ENCODE data around the gene EPHA1.
"Not testable (repeated sequence)": the region's sequence is repeated elsewhere in the genome, so short reads cannot be mapped to it uniquely, and the experiment has no call there.

The EPHA1 gene

DNA sequence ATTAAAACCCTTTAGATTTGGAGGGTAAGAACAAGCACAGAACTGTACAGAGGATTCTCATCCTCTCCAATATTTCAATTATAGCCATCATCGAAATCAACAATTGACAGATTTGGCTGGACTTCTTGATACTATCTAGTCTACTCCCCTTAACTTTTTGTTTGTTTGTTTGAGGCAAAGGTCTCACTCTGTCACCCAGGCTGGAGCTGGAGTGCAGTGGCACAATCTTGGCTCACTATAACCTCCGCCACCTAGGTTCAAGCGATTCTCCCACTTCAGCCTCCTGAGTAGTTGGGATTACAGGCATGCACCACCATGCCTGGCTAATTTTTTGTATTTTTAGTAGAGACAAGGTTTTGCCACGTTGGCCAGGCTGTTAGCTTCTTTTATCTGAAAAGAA, 6.4 kb downstream of the EPHA1 start:
- DNase-seq (ENCODE audit: low read depth) = not testable (repeated sequence)

DNA sequence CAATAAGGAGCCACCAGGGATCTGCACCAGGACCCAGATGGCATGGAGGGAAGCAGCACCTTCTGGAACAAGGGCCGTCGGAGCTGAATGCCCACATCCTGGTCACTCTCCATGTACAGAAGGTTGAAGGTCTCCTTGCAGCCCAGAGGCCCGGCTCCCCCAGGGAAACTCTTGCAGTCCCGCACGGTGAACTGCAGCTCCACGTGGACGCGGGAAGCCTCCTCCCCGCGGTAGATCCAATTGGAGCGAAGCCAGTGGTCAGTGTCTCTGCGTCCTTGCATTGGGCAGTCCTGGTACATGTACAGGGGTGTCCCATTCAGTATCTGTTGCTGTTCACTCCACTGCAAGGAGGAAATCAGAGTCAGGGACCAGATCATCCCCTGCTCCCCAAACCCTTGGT, 7.4 kb downstream of the EPHA1 start:
- DNase-seq (ENCODE audit: low read depth) = no peak

- no peak for DNase-seq (ENCODE audit: low read depth)
These were observed 9.0 kb downstream of the EPHA1 start for GRCh38 chr7:143399642-143400041.

- DNase-seq (ENCODE audit: low read depth) = no peak
These were observed 9.5 kb downstream of the EPHA1 start for GRCh38 chr7:143399151-143399550.

GRCh38 chr7:143398616-143399015, 10.0 kb downstream of the EPHA1 start:
- no peak for DNase-seq (ENCODE audit: low read depth)

- DNase-seq (ENCODE audit: low read depth) = no peak
These were observed 10.7 kb downstream of the EPHA1 start for GRCh38 chr7:143397710-143398530.

DNA sequence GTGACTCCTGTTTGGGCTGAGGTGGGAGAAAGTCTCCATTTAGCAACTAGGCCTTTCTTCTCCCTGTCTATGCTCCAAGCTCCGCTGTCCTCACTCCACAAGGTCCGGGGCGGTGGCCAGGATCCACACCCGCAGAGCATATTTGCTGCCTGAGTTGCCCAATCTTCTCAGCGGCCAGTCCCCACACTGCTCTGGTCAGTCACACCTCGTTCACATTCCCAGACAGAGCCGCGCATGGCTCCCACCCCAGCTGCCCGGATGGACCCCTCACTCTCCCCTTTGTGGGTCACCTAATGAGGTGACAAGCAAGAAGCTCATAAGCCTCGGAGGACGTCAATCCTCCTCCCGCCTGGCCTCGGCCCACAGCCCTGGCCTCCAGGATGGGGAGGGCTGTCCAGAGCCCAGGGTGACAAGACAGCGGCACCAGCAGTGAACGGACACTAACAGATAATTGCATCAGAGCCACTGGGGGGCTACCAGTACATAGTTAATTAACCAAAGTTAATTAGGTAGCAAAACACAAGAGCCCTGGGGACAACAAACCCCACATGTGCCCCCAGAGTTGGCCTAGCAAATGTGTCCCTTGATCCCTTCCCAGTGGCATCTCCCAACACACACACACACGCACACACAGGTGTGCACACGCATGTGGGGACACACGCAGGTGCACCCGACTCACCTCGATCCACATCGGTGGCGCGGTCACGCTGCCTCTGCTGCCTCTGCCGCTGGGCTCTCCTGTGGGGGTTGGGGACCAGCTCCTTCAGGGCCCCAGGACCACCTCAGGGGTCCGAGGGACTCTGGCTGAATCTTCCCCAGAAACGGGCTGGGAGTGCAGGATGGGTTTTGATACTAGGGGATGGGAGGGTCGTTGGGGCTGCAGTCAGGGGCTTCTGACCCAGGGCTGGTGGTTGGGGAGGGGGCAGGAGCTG, 11.8 kb downstream of the EPHA1 start:
- no peak for DNase-seq (ENCODE audit: low read depth)

DNA sequence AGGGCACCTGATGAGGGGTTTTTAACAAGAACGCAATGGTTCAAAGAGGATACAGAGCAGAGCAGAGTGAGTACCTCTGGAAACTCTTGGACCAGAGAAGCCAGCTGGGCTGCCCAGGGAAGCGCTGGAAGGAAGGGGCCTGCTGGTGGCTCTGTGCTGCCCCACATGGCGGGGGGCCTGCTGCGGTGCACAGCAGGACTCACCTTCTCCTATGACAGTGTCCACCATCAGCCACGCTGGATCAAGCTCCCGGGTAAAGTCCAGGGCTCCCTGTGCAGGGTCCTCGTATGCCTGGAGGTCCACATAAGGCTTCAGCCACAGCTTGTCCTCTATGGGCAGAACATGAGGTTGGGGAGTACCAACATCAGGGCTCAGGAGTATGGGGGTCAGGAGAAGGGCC, 12.5 kb downstream of the EPHA1 start:
- DNase-seq (ENCODE audit: low read depth) = no peak

DNA sequence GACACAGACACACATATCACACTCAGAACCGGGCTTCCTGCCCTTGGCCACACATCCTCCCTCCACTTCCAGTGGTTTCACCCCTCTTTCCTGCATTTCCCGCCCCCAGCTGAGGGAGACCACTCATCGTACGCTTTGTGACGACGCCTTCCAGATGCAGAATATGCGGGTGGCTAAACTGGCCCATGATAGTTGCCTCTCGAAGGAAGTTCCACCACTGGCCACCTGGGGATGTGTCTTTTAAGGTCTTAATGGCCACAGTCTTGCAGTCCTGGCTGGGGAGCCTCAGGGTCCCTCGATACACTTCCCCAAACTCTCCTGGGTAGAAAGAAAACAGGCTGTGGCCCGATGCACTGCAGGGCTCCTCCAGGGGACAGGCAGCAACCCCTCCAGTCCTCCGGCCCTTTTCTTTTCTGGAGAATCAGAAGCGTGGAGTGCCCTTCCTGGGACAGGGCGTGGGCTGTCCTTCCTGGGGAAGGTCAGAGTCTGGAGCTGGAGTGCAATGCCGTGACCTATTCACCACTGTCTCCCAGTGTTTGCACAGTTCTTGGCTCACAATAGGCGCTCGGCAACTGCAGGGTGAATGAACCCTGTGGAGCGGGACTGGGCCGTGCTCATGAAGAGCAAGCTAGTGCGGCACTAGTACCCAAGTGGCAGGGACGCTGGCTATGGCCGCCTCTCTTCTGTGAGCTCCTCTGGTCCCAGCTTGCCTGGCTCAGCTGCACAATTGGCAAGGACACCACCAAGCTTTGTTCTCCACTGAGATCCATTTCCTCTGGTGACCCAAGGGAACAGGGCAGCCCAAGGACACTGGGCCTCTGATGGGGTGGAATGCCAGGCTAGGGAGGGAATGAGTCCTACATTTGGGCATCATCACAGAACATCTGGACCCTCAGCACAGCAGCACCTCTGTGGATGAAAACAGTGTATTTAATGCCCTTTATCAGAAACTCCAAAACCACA, 13.2 kb downstream of the EPHA1 start:
- no peak for DNase-seq (ENCODE audit: low read depth)

DNA sequence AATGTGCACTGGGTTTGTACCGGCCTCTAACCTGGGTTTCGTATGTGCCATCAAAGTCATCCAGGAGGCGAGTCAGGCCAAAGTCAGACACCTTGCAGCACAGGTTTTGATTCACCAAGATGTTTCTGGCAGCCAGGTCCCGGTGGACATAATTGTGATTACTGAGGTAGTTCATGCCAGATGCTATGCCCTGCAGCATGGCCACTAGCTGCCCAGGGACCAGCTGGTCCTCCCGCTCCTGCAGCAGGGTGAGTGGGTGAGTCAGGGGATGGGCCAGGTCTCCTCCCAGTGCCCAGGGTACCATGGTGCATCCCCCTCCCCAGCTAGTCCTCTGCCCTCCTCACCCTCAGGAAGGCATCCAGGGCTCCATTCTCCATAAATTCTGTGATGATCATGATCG, 13.9 kb downstream of the EPHA1 start:
- DNase-seq (ENCODE audit: low read depth) = no peak

DNA sequence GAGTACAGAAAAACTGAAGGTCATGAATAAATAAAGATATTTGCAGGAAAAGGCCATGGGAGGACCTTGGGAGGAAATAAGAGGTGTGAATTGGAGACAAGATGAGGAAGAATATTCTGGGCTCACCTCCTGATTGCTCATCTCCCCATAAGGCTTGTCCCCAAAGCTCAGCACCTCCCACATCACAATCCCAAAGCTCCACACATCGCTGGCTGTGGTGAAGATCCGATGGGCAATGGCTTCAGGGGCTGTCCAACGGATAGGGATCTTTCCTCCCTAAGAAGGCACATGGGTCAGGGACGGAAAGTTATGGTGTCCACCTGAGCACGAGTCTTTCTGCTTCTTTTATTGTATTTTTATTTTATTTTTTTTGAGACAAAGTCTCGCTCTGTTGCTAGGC, 14.6 kb downstream of the EPHA1 start:
- no peak for DNase-seq (ENCODE audit: low read depth)

DNA sequence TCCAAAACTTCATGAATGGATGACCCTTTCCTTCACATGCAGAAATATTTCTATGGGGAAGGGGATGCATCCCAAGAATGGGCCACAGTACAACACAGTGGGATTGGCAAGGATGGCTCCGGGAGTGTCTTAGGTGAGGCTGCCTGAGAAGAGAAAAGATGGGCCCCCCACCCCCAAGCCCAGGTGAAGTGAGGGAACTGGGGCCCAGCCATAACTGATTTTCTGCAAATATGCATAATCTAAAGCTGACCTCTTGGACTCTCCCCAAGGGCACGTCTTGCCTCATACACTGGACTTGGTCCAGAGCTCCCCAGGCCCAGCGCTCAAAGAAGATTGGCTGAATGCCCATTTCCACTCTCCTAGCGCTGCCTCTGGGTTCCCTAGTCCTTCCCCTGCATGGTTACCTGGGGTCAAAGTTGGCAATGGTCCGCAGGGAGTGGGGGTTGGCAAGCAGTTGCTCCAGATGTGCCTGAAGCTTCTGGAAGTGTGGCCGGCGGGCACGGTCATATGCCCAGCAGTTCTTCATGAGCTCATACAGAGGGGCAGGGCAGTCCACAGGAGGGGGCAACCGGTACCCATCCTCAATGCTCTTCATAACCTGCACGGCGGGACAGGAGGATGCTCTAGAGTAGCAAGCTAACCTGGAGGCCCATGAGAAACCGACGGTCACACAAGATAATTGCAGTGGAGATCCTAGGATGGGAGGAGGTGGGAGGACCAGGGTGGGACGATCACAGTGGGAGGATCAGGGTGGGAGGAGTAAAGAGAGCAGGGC, 15.2 kb downstream of the EPHA1 start:
- DNase-seq (ENCODE audit: low read depth) = no peak

DNA sequence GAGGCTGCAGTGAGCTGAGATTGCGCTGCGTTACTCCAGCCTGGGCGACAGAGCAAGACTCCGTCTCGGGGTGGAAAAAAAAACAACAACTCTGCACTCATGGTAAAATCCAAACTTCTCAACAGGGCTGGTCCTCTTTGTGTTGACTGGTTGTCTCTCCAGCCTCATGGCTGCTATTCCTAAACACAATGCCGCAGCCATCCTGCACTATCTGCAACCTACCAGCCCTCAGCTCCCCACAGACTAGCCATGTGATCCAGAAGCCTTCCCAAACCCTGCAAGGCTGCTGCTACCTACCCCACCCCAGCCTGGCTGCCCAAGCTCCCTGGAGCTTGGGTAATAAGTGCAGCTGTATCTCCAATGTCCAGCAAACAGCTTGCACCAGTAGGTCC, 15.8 kb downstream of the EPHA1 start:
- DNase-seq (ENCODE audit: low read depth) = no peak

DNA sequence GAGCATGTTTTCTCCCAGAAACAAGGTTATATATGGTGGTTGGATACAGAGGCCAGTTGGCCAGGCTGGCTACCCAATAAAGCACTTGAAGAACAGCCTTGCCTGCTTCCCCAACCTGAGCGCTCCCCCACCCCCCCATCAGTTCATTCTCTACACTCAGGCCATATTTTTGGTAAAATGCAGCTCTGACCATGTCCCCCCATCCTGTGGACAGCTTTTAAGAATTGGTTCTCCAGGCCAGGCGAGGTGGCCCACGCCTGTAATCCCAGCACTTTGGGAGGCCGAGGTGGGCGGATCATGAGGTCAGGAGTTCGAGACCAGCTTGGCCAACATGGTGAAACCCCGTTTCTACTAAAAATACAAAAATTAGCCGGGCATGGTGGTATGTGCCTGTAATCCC, 16.2 kb downstream of the EPHA1 start:
- not testable (repeated sequence) for DNase-seq (ENCODE audit: low read depth)

GRCh38 chr7:143391462-143392404, 16.9 kb downstream of the EPHA1 start:
- DNase-seq (ENCODE audit: low read depth) = peak; percentile 58

GRCh38 chr7:143390773-143391317, 17.8 kb downstream of the EPHA1 start:
- DNase-seq (ENCODE audit: low read depth) = no peak

GRCh38 chr7:143390104-143390772, 18.4 kb downstream of the EPHA1 start:
- DNase-seq (ENCODE audit: low read depth) = no peak

- no peak for DNase-seq (ENCODE audit: low read depth)
These were observed 19.1 kb downstream of the EPHA1 start for GRCh38 chr7:143389316-143390103.
